Stimulated activated naive B cell treated with anti-CD40 and anti-IgM and Interleukin-4, amounts not matched to agents 10 μg/mL and 1 μg/mL and 100 μg/mL, for 72 hours (primary cell): ENCODE results near the gene VPS35.
"Not testable (repeated sequence)": the region's sequence is repeated elsewhere in the genome, so short reads cannot be mapped to it uniquely, and the experiment has no call there.

ENCODE experiments used
- ATAC-seq, 2 donors: fragments of 150-1000 bp; cut with Tn5 transposase; replicated peaks; 2 replicates each; pipeline ENCODE4 v1.10.0; 2021; ENCODE audit warnings: moderate library complexity in 1 of 2
- DNase-seq: peaks from one replicate; pipeline ENCODE4 v3.0.0; 2021
- H3K27ac Mint-ChIP-seq: one replicate; pipeline ENCODE4 v1.8.0; 2022; ENCODE audit warnings: mild to moderate bottlenecking, mixed read lengths
- H3K27me3 Mint-ChIP-seq, 2 donors: one replicate each; pipeline ENCODE4 v1.8.0; 2022; ENCODE audit warnings: mixed read lengths in 2 of 2
- H3K36me3 Mint-ChIP-seq, 2 donors: one replicate each; pipeline ENCODE4 v1.8.0; 2022; ENCODE audit warnings: mixed read lengths in 2 of 2, mild to moderate bottlenecking in 1 of 2
- H3K4me1 Mint-ChIP-seq, 2 donors: one replicate each; pipeline ENCODE4 v1.8.0; 2022; ENCODE audit warnings: mixed read lengths in 2 of 2, mild to moderate bottlenecking in 1 of 2
- H3K4me3 Mint-ChIP-seq, 2 donors: one replicate each; pipeline ENCODE4 v1.8.0; 2022; ENCODE audit warnings: mild to moderate bottlenecking in 2 of 2, mixed read lengths in 2 of 2, moderate library complexity in 1 of 2
- H3K9me3 Mint-ChIP-seq, 2 donors: one replicate each; pipeline ENCODE4 v1.8.0; 2022; ENCODE audit warnings: mixed read lengths in 2 of 2, mild to moderate bottlenecking in 1 of 2

The VPS35 gene

DNA sequence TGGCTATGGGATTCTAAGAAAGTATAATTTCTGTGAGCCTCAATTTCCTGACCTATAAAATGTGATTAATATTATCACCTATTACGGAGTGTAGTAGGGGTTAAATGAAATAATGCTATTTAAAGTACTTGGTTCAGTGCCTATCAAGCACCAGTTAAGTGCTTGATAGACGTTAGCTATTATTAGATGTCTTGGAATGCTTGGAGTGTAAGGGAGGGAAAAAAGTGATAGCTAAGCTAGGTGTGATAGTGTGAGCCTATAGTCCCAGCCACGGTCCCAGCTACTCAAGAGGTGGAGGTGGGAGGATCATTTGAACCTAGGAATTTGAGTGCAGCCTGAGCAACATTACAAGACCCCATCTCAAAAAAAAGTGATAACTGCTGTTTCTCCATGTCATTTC, 8.0 kb upstream of the VPS35 start:
- no peak for DNase-seq
- ATAC-seq: no peak
- peaks cover 24 to 33% of the 10 kb centered on the region in 2 donors for H3K36me3 Mint-ChIP-seq
- no peaks in the 10 kb centered on the region for H3K27me3 Mint-ChIP-seq
- peaks cover 1 to 6% of the 10 kb centered on the region in 2 donors for H3K4me1 Mint-ChIP-seq
- H3K4me3 Mint-ChIP-seq: no peak overlapping the region
- no peaks in the 10 kb centered on the region for H3K9me3 Mint-ChIP-seq
- no peak overlapping the region for H3K27ac Mint-ChIP-seq

DNA sequence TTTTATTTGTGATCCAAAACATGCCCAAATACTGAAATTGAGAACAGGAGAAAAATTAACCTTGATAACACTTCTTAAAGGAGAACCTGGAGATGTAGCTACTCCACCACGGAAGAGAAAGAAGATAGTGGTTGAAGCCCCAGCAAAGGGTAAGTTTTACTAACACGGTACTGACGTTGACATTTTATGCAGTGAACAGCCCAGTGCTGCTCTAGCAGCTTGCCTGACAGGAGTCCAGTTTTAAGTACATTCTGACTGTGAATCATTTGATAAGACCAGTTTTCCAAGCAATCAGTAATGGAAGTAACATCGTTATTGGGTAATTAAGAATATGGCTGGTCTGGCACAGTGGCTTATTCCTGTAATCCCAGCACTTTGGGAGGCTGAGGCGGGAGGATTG, 7.0 kb upstream of the VPS35 start:
- no peak for ATAC-seq

DNA sequence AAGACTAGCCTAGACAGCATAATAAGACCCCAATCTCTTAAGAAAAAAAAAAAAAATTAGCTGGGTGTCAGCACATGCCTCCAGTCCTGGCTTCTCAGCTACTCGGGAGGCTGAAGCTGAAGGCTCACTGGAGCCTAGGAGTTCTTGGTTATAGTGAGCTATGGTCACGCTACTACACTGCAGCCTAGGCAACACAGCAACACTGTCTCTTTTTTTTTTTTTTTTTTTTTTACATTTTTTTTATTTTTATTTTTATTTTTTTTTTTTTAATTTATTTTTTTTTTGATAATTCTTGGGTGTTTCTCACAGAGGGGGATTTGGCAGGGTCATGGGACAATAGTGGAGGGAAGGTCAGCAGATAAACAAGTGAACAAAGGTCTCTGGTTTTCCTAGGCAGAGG, 4.6 kb upstream of the VPS35 start:
- Mint-ChIP-seq H3K4me1 (peaks cover 11 to 19% of the 10 kb centered on the region in 2 donors), H3K27ac (no peak overlapping the region), H3K4me3 (no peak overlapping the region), H3K36me3 (peaks cover 28 to 37% of the 10 kb centered on the region in 2 donors), H3K9me3 (no peaks in the 10 kb centered on the region), H3K27me3 (no peaks in the 10 kb centered on the region)
- ATAC-seq (no peak), DNase-seq (no peak)

More for the DNA sequence above, 7.0 kb upstream of the VPS35 start:
- no peak overlapping the region for H3K27ac Mint-ChIP-seq
- no peak overlapping the region for H3K4me3 Mint-ChIP-seq
- H3K36me3 Mint-ChIP-seq: peaks cover 28 to 42% of the 10 kb centered on the region in 2 donors
- no peaks in the 10 kb centered on the region for H3K9me3 Mint-ChIP-seq
- H3K4me1 Mint-ChIP-seq: peaks cover 8 to 16% of the 10 kb centered on the region in 2 donors
- H3K27me3 Mint-ChIP-seq: no peaks in the 10 kb centered on the region
- DNase-seq: no peak

DNA sequence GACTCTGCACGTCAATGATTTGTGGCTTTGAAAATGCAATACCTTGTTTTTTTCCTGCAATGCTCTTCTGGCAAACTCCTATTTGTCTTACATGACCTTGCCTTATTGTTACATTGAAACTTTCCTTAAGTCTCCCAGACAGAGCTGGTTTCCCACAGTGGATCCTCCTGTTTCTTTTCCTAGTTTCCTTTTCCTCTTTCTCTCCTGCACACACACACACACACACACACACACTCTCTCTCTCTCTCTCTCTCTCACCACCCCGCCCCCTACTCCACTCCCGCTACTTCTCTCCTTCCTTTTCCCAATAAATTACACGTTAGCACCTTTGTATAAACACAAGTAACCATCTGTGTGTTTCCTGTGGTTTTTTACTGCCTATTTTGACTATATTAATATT, 2.7 kb upstream of the VPS35 start:
- peaks cover 18 to 29% of the 10 kb centered on the region in 2 donors for H3K4me1 Mint-ChIP-seq
- H3K27me3 Mint-ChIP-seq: no peaks in the 10 kb centered on the region
- H3K4me3 Mint-ChIP-seq: peak overlapping the region in 1 of 2 donors; percentile 56
- no peak overlapping the region for H3K27ac Mint-ChIP-seq
- H3K9me3 Mint-ChIP-seq: no peaks in the 10 kb centered on the region
- peaks cover 23 to 34% of the 10 kb centered on the region in 2 donors for H3K36me3 Mint-ChIP-seq
- DNase-seq: no peak
- no peak for ATAC-seq

DNA sequence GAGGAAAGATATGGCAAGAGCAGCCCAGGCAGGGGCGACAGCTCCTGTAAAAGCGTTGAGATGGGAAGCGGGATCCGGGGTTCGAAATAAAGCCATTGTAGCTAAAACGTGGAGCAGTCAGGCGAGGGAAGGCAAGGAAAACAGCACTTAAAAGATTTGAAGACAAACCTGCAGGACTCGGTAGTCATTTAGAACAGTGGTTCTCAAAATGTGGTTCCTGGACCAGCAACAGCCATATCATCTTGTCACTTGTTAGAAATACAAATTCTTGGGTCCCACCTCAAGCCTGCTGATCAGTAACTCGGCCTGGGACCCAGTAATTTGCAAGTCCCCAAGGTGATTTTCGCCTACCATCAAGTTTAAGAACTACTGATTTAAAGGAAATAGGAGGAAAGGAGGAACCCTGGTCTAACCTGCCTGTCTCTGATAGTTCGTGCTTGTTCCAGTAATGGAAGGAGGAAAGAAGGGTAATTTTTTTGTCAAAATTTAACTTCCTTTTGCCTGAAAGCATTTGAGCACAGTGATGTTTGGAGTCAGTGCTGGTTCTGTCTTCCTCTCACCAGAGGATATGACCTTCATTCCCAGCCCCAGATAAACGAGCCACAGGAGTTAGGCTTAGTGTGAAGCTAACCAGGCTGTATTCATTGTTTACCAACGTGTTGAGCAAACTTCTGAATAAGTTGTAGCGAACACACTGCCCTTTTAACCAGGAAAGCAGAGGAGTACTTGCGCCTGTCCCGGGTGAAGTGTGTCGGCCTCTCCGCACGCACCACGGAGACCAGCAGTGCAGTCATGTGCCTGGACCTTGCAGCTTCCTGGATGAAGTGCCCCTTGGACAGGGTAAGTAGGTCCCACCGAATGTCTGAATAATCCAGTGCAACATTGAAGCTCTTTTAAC, 1.6 kb upstream of the VPS35 start:
- H3K9me3 Mint-ChIP-seq: no peaks in the 10 kb centered on the region
- no peak overlapping the region for H3K4me3 Mint-ChIP-seq
- DNase-seq: no peak
- ATAC-seq: no peak
- peaks cover 14 to 29% of the 10 kb centered on the region in 2 donors for H3K36me3 Mint-ChIP-seq
- H3K27ac Mint-ChIP-seq: no peak overlapping the region
- no peaks in the 10 kb centered on the region for H3K27me3 Mint-ChIP-seq
- H3K4me1 Mint-ChIP-seq: peaks cover 20 to 31% of the 10 kb centered on the region in 2 donors

DNA sequence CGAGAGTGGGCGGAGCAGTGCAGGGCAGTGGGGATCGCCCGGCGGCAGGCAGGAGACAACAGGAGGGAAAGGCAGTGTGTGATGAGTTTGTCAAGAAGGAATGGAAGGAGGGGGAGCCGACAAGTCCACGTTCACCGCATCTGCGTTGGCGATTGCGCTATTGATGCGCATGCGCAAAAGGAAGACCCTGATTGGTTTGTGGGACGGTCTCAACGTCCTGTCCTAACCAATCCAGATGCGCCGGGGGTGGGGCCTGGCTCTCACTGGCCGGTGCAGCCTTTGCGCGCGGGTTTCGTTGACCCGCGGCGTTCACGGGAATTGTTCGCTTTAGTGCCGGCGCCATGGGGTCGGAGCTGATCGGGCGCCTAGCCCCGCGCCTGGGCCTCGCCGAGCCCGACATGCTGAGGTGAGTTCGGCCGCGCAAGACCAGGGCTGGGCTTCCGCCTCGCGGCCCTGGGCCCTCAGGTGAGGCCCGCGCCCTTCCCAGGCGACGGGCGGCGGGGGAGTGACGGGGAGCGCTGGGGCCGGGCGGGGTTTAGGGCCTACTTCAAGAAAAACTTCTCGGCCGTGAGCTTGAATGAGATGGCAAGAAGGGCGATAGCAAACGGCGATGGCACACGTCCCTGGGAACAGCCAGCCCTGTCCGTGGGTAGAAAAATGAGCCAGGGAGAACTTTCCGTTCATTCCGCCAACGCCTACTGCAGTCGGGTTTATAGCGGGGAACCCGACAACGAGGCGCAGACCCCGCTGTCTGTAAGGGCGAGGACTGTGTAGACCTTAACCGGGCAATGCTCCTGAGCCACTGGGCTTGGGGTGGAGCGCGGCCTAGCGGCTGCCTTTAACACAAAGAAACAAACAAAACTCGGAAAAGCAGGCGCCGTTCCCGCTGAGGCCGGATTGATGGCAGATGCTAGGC, 645 bp upstream of the VPS35 start, which contains the start of gene ORC6:
Gene ORC6, plus strand, starts transcription at position 295 of the 916 bp plus-strand sequence. Its CDS starts 47 bp downstream, at position 342.
- peaks cover 22 to 35% of the 10 kb centered on the region in 2 donors for H3K4me1 Mint-ChIP-seq
- H3K27ac Mint-ChIP-seq: no peak within 1 kb of the TSS
- H3K36me3 Mint-ChIP-seq: peaks cover 8 to 20% of the 10 kb centered on the region in 2 donors
- H3K9me3 Mint-ChIP-seq: no peaks in the 10 kb centered on the region
- DNase-seq (peak; percentile 95), ATAC-seq (peak; percentile 84 to 85)
- no peak within 1 kb of the TSS for H3K4me3 Mint-ChIP-seq
- H3K27me3 Mint-ChIP-seq: no peaks in the 10 kb centered on the region

DNA sequence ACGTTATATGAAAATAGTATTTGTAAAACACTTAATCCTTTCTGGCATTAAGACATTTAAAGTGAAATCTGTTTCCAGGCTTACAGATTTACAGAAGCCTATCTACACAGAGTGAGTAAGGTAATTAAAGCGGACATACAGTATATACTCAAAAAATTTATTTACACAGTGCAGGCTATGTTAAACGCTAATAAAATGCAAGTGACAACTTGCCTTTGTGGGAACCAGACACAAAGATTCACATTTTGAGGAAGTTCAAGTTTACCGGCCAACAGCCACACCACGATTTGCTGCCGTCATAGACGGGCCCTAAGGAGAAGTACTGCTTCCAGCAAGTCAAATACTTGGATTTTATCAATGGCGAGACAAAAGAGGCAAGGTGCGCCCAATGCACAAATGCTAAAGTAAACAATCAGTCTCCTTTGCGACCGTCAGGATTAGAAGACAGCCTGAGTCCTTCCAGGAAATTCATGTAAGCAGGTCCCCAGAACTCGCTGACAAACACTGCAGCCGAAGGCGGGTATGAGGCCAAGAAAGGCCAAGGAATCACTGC, 801 bp downstream of the VPS35 start:
- Mint-ChIP-seq H3K36me3 (peaks cover 7 to 19% of the 10 kb centered on the region in 2 donors), H3K27me3 (no peaks in the 10 kb centered on the region), H3K9me3 (no peaks in the 10 kb centered on the region), H3K4me1 (peaks cover 26 to 43% of the 10 kb centered on the region in 2 donors), H3K27ac (no peak overlapping the region), H3K4me3 (no peak overlapping the region)
- DNase-seq (peak; percentile 30), ATAC-seq (peak in 1 of 2 donors; percentile 5)

DNA sequence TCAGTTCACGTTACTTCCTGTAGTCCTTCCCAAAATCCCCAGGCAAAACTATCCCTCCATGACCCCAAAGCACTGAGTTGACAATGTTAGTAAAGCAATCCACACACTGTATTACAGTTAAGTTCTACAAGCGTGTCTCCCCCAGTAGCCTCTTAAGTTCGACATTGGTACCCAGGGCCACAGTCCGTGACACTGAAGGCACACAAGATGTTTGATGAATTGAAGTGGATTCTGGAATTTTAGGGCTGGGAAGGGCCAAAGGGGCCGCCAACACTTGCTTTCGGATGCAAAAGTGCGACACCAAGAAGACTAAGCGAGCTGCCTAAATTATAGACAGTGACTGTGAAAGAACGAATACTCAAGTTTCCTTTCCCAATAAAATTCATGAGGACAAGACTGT, 1.5 kb downstream of the VPS35 start:
- Mint-ChIP-seq H3K4me1 (peaks cover 25 to 43% of the 10 kb centered on the region in 2 donors), H3K27me3 (no peaks in the 10 kb centered on the region), H3K4me3 (no peak overlapping the region), H3K36me3 (peaks cover 7 to 19% of the 10 kb centered on the region in 2 donors), H3K9me3 (no peaks in the 10 kb centered on the region), H3K27ac (peak overlapping the region; percentile 26)
- DNase-seq (no peak), ATAC-seq (no peak)

DNA sequence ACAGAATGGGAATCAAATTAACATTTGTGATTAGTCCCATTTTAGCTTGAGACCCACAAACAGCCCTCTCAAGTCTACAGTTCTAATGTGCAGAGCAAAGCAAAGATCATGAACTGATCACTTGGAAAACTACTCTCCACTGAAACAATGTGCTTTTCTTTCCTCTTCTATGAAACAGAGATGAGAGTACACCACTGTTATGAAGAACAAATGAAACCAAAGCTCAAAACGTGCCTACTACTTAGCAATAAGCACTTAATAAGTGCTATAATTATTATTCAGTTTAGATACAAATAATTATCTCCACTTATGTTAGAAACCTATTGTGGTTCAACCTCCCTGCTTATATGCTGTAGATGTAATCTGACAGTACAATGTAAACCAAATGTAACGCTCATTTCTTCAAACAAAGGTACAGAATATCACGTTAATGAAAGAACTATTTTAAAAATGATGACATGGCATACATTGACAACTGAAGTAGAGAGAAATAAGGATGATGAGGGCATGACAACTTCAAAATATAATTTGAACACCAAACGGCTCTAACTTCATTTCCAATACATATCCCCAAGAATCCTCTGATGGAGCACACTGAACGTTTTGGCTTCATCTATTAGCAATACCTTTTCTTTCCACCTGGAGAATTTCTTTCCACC, 2.0 kb downstream of the VPS35 start:
- ATAC-seq (no peak), DNase-seq (no peak)
- peak overlapping the region; percentile 26 for H3K27ac Mint-ChIP-seq
- no peaks in the 10 kb centered on the region for H3K9me3 Mint-ChIP-seq
- no peak overlapping the region for H3K4me3 Mint-ChIP-seq
- peaks cover 25 to 37% of the 10 kb centered on the region in 2 donors for H3K4me1 Mint-ChIP-seq
- no peaks in the 10 kb centered on the region for H3K27me3 Mint-ChIP-seq
- peaks cover 4 to 14% of the 10 kb centered on the region in 2 donors for H3K36me3 Mint-ChIP-seq

DNA sequence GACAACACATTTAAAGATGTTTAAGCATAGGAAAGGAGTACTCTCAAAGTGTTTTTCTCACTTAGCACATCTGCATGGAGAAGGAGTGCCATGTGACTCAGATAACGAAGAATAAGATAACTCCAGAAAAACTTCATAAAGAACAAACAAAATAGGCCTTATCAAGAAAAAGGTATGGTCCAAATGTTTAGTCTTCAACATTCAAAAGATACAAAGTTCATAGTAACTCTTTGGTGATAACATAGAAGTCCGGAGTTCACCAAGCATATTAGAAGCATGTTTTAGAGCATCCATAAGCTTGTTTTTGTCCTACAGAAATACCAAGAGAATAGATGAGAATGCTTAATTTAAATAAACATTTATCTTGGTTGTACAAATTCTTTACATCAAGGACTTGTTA, 7.1 kb downstream of the VPS35 start:
- Mint-ChIP-seq H3K4me1 (peaks cover 9 to 16% of the 10 kb centered on the region in 2 donors), H3K36me3 (peaks cover 5 to 20% of the 10 kb centered on the region in 2 donors)
- not testable (repeated sequence) for H3K27ac Mint-ChIP-seq, H3K27me3 Mint-ChIP-seq, H3K4me3 Mint-ChIP-seq, DNase-seq, ATAC-seq, H3K9me3 Mint-ChIP-seq

DNA sequence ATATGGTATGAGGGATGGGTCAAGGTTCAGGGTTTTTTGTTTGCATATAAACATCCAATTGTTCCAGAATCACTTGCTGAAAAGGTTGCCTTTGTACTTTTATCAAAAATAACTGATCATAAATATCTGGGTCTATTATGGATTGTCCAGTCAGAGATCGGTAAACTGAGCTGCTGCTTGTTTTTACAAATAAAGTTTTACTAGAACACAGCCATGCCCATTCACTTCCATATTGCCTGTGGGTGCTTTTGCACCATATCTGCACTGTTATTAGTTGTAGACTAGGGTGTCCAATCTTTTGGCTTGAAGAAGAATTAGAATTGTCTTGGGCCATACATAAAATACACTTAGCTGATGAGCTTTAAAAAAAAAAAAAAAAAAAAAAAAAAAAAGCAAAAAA, 11.0 kb downstream of the VPS35 start:
- not testable (repeated sequence) for DNase-seq, H3K4me1 Mint-ChIP-seq, H3K9me3 Mint-ChIP-seq, H3K4me3 Mint-ChIP-seq, ATAC-seq, H3K27ac Mint-ChIP-seq, H3K27me3 Mint-ChIP-seq
- peaks cover 9 to 36% of the 10 kb centered on the region in 2 donors for H3K36me3 Mint-ChIP-seq

DNA sequence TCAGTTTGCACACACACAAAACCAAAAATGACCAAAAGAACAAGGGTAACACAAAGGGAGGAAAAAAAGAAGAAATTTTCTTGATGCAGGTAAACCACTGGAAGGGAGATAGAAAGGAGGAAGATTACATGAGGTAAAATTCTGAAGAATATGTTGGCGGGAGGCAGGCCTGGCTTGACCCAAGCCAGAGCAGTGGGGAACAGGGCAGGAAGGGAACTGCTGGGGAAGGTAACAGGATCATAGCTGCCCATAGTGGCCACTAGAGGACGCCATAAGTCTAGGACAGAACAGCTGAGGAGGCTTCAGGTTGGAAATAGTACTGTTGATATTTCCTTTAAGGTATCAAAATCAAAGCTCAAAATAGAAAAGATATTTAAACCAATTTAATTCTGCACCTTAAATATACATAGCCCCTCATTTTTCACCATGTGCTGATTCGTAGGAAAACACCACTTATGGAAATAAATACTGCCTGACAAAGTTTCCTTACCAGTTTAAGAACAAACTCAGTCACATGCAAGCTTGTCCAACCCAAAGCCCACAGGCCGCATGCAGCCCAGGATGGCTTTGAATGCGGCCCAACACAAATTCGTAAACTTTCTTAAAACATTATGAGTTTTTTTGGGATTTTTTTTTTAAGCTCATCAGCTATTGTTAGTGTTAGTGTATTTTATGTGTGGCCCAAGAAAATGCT, 15.5 kb downstream of the VPS35 start:
- H3K27ac Mint-ChIP-seq: no peak overlapping the region
- peaks cover 10 to 35% of the 10 kb centered on the region in 2 donors for H3K36me3 Mint-ChIP-seq
- no peaks in the 10 kb centered on the region for H3K27me3 Mint-ChIP-seq
- H3K4me3 Mint-ChIP-seq: no peak overlapping the region
- H3K9me3 Mint-ChIP-seq: no peaks in the 10 kb centered on the region
- peak; percentile 22 for DNase-seq
- ATAC-seq: peak; percentile 94 to 99
- H3K4me1 Mint-ChIP-seq: peaks cover 0 to 2% of the 10 kb centered on the region in 2 donors

DNA sequence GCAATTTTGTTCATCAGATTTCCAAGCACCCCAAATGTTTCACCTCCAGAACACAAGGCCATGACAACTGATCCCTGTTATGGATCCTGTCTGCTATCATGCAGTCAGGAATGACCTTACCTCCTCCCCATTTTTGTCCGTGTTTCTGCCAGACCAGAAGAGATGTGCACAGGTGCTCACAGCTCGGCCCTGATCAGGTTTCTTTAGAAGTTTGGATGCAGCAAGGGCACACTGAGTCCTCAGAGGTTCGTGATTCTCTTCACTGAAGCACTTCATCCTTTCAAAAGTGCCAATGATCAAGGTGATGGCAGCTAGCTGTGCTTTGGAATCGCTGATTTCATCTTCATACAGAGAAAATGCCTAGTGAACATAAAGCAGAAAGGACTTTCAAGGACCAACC, 26.9 kb downstream of the VPS35 start:
- DNase-seq (no peak), ATAC-seq (no peak)
- H3K27me3 Mint-ChIP-seq: no peaks in the 10 kb centered on the region
- H3K9me3 Mint-ChIP-seq: no peaks in the 10 kb centered on the region
- peaks cover 37 to 60% of the 10 kb centered on the region in 2 donors for H3K36me3 Mint-ChIP-seq
- no peak overlapping the region for H3K27ac Mint-ChIP-seq
- no peak overlapping the region for H3K4me3 Mint-ChIP-seq
- peaks cover 11 to 28% of the 10 kb centered on the region in 2 donors for H3K4me1 Mint-ChIP-seq
